Measurements from ENCODE around the gene PAPPA2. TPM values are rescaled to one million over a fixed set of nuclear protein-coding genes. Genes with fewer than 3 reads are reported as not detected.

Gene PAPPA2
- total RNA-seq, result 0.09 and 3.4 TPM in 2 replicates

DNA sequence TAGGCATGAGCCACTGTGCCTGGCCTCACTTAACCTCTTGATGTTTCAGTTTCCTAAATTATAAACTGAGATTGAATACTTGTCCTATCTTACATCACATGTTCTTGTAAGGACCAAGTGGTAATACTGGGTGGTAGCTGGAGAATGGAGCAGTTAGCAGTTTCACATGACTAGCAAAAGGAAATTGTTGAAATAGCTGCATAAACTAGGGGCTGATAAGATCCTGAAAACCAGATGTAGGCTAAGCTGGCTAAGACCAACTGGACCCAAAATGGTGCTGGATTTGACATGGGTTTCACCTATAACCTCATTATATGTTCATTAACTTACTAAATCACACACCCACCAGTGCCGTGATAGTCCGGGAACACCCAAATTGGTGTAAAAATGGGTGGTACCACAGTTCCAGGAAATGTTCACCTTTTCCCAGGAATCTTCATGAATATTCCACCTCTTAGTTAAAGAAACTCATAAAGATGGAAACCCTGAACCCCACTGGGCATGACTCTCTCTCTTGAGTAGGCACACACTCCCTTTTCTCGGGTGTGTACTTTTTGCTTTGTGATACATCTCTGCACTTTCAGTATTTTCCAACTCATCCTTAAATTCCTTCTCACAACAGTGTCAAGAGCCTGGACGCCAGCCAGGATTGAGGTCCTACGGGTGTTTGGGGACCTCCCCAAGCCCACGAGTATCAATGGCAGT lies at the start of gene PAPPA2:
TSS of gene PAPPA2 (plus strand) at position 502 of the 705 bp plus-strand sequence. CDS start 93,148 bp downstream, outside the sequence.

